VCaP (cell line): ENCODE results near the gene IRAG1.

ENCODE experiments used
- H3K27ac ChIP-seq: fragments of 450-650 bp; 2 replicates; pipeline ENCODE4 v1.5.1; 2017
- TF ChIP-seq, protein P1 (sequence below): fragments of 450-650 bp; conservative IDR thresholded peaks from 2 replicates; pipeline ENCODE4 v1.5.1; 2017; ENCODE audit warnings: mild to moderate bottlenecking, moderate library complexity

The IRAG1 gene

DNA sequence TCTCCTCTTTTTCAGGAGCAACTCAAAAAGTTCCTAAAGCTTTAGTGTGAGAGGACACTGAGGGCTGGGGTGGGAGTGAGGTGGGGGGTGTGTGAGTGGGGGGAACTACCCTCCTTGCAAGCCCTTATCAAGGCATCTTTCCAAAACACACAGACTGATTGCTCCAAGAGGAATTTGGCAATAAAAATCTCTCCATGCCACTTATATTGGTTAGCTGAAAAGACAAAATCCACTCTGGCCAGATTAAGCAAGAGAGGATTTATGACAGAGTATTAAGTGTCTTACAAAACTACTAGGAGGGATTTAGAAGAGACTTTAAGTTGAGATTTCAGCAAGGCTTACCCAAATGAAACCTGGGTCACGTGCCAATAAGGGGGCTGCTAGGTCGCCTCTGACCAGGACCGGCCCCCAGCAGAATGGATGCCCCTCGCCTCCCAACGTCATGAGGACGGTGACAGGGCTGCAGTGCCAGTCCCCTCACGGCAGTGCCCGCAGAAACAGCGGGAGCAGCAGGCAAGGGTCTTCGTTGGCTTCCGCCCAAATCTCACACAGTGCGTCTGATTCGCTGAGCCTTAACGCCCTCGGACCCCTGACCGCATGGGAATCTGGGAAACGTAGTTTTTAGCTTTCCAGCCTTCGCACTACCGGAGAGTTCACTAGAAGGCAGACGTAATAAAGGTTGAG lies 35.4 kb upstream of the IRAG1 start:
- TF ChIP-seq, protein P1, sequence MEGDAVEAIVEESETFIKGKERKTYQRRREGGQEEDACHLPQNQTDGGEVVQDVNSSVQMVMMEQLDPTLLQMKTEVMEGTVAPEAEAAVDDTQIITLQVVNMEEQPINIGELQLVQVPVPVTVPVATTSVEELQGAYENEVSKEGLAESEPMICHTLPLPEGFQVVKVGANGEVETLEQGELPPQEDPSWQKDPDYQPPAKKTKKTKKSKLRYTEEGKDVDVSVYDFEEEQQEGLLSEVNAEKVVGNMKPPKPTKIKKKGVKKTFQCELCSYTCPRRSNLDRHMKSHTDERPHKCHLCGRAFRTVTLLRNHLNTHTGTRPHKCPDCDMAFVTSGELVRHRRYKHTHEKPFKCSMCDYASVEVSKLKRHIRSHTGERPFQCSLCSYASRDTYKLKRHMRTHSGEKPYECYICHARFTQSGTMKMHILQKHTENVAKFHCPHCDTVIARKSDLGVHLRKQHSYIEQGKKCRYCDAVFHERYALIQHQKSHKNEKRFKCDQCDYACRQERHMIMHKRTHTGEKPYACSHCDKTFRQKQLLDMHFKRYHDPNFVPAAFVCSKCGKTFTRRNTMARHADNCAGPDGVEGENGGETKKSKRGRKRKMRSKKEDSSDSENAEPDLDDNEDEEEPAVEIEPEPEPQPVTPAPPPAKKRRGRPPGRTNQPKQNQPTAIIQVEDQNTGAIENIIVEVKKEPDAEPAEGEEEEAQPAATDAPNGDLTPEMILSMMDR, result no peak
- no peak overlapping the region for H3K27ac ChIP-seq

DNA sequence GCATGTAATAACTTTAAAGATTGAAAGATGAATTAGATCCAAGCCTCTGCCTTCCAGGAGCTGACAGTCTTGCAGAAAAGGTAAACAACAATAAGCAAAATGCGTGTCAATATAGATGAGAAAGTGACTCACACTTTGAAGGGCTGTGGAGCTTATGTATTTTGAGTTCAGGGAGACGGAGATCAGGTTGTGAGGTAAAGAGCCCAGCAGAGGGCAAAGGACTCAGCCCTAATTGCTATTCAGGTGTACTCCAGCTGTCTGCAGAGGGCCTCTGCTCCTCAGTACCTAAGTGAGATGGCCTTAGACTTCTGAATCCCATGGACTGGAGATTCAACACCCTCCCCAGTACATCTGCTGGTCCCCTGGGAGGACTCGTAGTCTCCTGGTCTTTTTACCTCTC lies 34.6 kb upstream of the IRAG1 start:
- TF ChIP-seq, protein P1, result no peak
- no peak overlapping the region for H3K27ac ChIP-seq

DNA sequence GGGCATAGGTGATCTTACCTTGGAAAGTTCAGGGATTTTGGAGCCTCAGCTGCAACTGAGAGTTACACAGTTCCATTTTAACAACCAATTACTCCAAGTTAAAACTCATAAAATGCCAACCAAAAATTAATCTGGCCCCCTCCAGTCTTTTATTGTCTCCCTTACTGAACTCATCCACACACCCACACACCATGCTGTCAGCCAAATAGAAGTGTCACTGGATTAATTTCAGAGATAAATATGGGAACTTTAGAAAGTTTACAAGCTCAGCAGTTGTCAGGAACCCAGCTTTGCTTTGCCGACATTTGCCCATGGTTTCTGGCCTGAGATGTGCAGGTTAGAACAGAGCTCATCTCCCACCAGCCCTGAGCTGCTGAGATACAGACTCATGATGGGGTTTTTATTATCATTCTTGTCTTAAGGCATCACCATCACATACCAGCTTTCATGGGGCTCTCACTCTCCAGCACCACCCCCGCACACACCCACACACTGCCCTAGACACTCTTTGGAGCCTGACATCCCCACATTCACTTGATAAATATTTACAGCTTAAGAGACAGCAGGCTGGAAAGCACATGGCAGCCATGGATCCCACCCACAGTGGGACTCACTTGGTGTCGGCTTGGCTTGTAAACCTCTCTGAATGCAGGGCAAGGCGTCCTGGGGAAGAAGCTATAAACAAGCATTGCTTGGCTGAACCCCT lies 33.7 kb upstream of the IRAG1 start:
- TF ChIP-seq, protein P1, result no peak
- H3K27ac ChIP-seq, result no peak overlapping the region

DNA sequence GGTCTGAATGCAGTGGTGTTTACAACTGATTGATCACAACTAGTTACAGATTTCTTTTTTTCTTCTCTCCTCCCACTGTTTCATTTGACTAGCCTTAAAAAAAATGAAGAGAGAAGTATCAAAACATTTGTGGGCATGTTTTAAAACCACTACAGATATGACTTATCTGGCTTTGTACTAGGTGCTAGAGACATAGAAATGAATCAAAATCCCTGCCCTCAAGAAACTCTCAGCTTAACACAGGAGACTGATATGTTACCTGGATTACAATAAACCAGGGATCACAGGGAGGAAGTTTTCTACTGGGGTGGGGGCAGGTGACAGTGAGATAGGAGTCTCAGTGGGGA lies 32.3 kb upstream of the IRAG1 start:
- TF ChIP-seq, protein P1, result no peak
- H3K27ac ChIP-seq, result no peak overlapping the region

DNA sequence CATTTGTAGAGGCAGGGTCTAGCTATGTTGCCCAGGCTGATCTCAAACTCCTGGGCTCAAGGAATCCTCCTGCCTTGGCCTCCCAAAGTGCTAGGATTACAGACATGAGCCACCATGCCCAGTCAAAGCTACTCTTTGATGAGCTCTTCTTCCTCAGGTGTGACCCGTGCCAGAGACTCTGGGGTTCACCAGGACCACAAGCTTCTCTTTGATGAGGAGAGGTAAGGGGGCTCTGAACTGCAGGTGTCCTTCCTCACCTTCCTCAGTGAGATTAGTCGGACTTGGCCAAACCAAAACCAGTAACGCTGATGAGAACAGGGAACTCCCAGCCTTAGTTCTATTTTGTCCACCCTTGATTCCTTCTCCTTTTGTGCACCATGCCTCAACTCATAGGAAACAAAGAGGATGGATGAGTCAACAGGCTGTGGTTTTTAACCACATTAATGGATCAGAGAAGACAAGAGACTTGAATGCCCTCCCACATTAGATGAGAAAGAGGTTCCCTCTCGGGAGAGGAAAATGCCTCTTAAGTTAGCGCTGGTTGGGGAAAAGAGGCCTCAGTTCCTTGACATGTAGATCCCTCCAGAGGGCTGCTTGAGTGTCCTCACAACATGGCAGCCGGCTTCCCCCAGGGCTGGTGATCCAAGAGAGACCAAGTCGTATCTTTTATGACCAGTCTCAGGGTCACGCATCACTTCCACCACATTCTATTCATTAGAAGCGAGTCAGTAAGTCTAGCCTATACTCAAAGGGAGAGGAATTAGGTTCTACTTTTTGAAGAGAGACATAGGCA lies 31.8 kb upstream of the IRAG1 start:
- H3K27ac ChIP-seq, result no peak overlapping the region
- TF ChIP-seq, protein P1, result no peak

DNA sequence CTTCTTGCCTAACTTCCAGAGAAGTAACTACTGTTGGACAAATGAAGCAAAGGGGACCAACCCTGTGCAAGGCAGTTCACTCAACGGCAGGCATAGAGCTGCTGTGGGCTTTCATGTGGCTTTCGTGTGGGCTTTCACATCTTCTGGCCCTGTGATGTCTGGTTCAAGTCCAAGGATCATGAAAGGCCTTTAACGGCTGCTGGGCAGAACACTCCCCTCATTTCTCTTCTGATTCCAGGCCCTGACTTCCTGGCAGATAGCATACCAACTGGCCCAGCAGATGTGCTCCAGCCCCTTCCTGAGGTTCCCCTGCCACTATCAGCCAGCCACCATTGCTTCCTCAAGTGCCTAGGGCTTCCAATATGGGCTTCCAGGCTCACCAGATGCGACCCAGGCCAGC lies 28.8 kb upstream of the IRAG1 start:
- TF ChIP-seq, protein P1, result no peak
- no peak overlapping the region for H3K27ac ChIP-seq

DNA sequence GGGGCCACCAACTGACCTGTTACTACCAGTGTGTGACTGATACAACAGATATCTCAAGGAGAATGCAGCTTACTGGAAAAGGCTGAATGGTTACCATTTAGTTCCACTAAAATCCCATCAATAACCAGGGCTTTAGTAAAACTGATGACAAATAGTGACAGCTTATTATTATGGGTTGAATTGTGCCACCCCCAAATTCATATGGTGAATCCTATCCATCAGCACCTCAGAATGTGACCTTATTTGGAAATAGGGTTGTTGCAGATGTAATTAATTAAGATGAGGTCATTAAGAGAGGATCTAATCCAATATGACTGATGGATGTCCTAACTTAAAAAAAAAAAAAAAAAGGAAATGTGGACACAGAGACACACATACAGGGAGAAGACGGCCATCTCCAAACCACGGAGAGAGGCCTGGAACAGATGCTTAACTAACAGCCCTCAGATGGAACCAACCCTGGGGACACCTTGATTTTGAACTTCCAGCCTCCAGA lies 27.4 kb upstream of the IRAG1 start:
- no peak overlapping the region for H3K27ac ChIP-seq
- TF ChIP-seq, protein P1, result no peak
